Panc1 (cell line): ENCODE measurements around the gene MRPS33.

Experiments
- CTCF ChIP-seq: fragments of 450-650 bp; IDR thresholded peaks from 2 replicates; pipeline ENCODE4 v1.5.1; 2017; ENCODE audit warnings: mild to moderate bottlenecking
- POLR2AphosphoS5 ChIP-seq: IDR thresholded peaks from 2 replicates; pipeline ENCODE4 v1.6.1; 2012; ENCODE audit warnings: mild to moderate bottlenecking, low read depth, low read length, moderate library complexity
- SIN3A ChIP-seq: IDR thresholded peaks from 2 replicates; pipeline ENCODE4 v1.6.1; 2012; ENCODE audit warnings: low read depth, mild to moderate bottlenecking, low read length, moderate library complexity, borderline replicate concordance; ENCODE audit not compliant: insufficient read depth

- TF ChIP-seq CTCF (no peak), POLR2AphosphoS5 (no peak), SIN3A (no peak)
Measured at GRCh38 chr7:140982508-140982907, 32.2 kb downstream of the MRPS33 start.
